CD4-positive, alpha-beta memory T cell (primary cell): ENCODE measurements around the gene FLYWCH1. TPM values are rescaled to one million over a fixed set of nuclear protein-coding genes. Genes with fewer than 3 reads are reported as not detected.
"Not testable (repeated sequence)": the region's sequence is repeated elsewhere in the genome, so short reads cannot be mapped to it uniquely, and the experiment has no call there.

Source experiments
- CTCF ChIA-PET: fragments of 350-600 bp; sonication (Branson Sonifier 250); formaldehyde crosslinking; loops from one replicate; lab custom pipeline; 2021; ENCODE audit warnings: inconsistent platforms; ENCODE audit not compliant: partially characterized antibody; lab: Charles Lee
- POLR2A ChIA-PET: fragments of 350-600 bp; sonication (Branson Sonifier 250); formaldehyde crosslinking; loops from one replicate; lab custom pipeline; 2021; ENCODE audit not compliant: partially characterized antibody; lab: Charles Lee
- DNase-seq, 5 donors: peaks; one replicate each; pipeline versions ENCODE4 v3.0.0 to v3.0.0-alpha.2; 2020 to 2022; ENCODE audit warnings: mixed read lengths in 1 of 5
- H3K27ac ChIP-seq: one replicate; pipeline ENCODE4 v1.7.0; 2013; ENCODE audit warnings: low read depth, low read length
- H3K27me3 ChIP-seq: 2 replicates; pipeline ENCODE4 v1.7.0; 2013; ENCODE audit warnings: mild to moderate bottlenecking, low read length, moderate library complexity; ENCODE audit not compliant: insufficient read depth
- H3K36me3 ChIP-seq: 2 replicates; pipeline ENCODE4 v1.7.0; 2013; ENCODE audit warnings: mild to moderate bottlenecking, low read length, moderate library complexity; ENCODE audit not compliant: insufficient read depth
- H3K4me1 ChIP-seq: 2 replicates; pipeline ENCODE4 v1.7.0; 2013; ENCODE audit warnings: mild to moderate bottlenecking, low read length, moderate library complexity; ENCODE audit not compliant: insufficient read depth
- H3K4me3 ChIP-seq, 2 donors: one replicate each; pipeline ENCODE4 v1.7.0; 2013; ENCODE audit warnings: low read length in 2 of 2, mild to moderate bottlenecking in 1 of 2
- H3K9me3 ChIP-seq, 2 donors: one replicate each; pipeline ENCODE4 v1.7.0; 2013; ENCODE audit warnings: low read length in 2 of 2, control low read depth in 1 of 2; ENCODE audit not compliant: control insufficient read depth in 1 of 2
- H3K27ac Mint-ChIP-seq, 7 donors: one replicate each; pipeline ENCODE4 v1.8.0; 2020 to 2021; ENCODE audit warnings: mixed read lengths in 7 of 7, mild to moderate bottlenecking in 6 of 7, inconsistent platforms in 3 of 7, moderate library complexity in 3 of 7
- H3K27me3 Mint-ChIP-seq, 2 donors: one replicate each; pipeline ENCODE4 v1.8.0; 2020 to 2021; ENCODE audit warnings: mixed read lengths in 2 of 2
- H3K36me3 Mint-ChIP-seq, 2 donors: one replicate each; pipeline ENCODE4 v1.8.0; 2020 to 2021; ENCODE audit warnings: mixed read lengths in 2 of 2, inconsistent platforms in 1 of 2, mild to moderate bottlenecking in 1 of 2
- H3K4me1 Mint-ChIP-seq, 4 donors: one replicate each; pipeline ENCODE4 v1.8.0; 2020 to 2021; ENCODE audit warnings: mixed read lengths in 4 of 4, mild to moderate bottlenecking in 1 of 4
- H3K4me3 Mint-ChIP-seq, 8 donors: one replicate each; pipeline ENCODE4 v1.8.0; 2020 to 2021; ENCODE audit warnings: mixed read lengths in 8 of 8, mild to moderate bottlenecking in 7 of 8, moderate library complexity in 6 of 8, inconsistent platforms in 3 of 8
- H3K9me3 Mint-ChIP-seq, 8 donors: one replicate each; pipeline ENCODE4 v1.8.0; 2020 to 2021; ENCODE audit warnings: mixed read lengths in 8 of 8, mild to moderate bottlenecking in 5 of 8, inconsistent platforms in 3 of 8, moderate library complexity in 1 of 8
- intact Hi-C: fragments of 100-400 bp; cut with micrococcal nuclease; formaldehyde crosslinking; loops from one replicate; pipeline ENCODE4 v1.15.1; 2023
- polyA plus RNA-seq, 2 donors: library from polyadenylated mRNA; unstranded; fragments of 300-500 nt; fragmentation: Illumina TruSeq; gene quantifications; one replicate each; pipeline ENCODE4 v1.2.3, GENCODE V29; 2021
- total RNA-seq, 2 experiments: library from RNA; stranded (reverse); gene quantifications; one replicate each; pipeline ENCODE4 v1.2.3, GENCODE V29; 2021

FLYWCH1 gene
- total and polyA plus RNA-seq, 4 experiments from 2014 or later: 7.1 to 123 (median 71.3) TPM

GRCh38 chr16:2930236-2930635 is 18.5 kb downstream of the FLYWCH1 start:
- no peaks in the 10 kb centered on the region for H3K9me3 ChIP-seq
- no peak for DNase-seq
- no peak overlapping the region for H3K4me3 ChIP-seq
- ChIA-PET CTCF (no interaction called here), POLR2A (no interaction called here)
- H3K27me3 ChIP-seq: no peaks in the 10 kb centered on the region
- H3K36me3 Mint-ChIP-seq: peaks cover 14 to 25% of the 10 kb centered on the region in 2 donors
- H3K4me3 Mint-ChIP-seq: no peak overlapping the region
- H3K4me1 ChIP-seq: peaks cover 12% of the 10 kb centered on the region
- H3K27ac Mint-ChIP-seq: no peak overlapping the region
- intact Hi-C loops: no loop called here
- H3K27ac ChIP-seq: no peak overlapping the region
- no peaks in the 10 kb centered on the region for H3K27me3 Mint-ChIP-seq
- peaks cover 6 to 21% (median 11%) of the 10 kb centered on the region in 4 donors for H3K4me1 Mint-ChIP-seq
- no peaks in the 10 kb centered on the region for H3K9me3 Mint-ChIP-seq
- H3K36me3 ChIP-seq: peaks cover 12% of the 10 kb centered on the region

- peaks cover 12% of the 10 kb centered on the region for H3K4me1 ChIP-seq
- Mint-ChIP-seq H3K4me1 (peaks cover 4 to 16% (median 9%) of the 10 kb centered on the region in 4 donors), H3K36me3 (peaks cover 17 to 29% of the 10 kb centered on the region in 2 donors)
- POLR2A ChIA-PET: interaction anchor here (0.7 to 1.0 kb wide), 2 partner anchors 20 to 34 kb away, joined by 3 read pairs; no protein-coding TSS in a partner anchor
- CTCF ChIA-PET: interaction anchor here (0.9 kb wide), 1 partner anchor 35 kb away, joined by 3 read pairs; no protein-coding TSS in a partner anchor
- H3K4me3 ChIP-seq, H3K4me3 Mint-ChIP-seq, H3K27ac ChIP-seq, H3K9me3 ChIP-seq, H3K27ac Mint-ChIP-seq, H3K27me3 ChIP-seq, intact Hi-C loops, DNase-seq, H3K9me3 Mint-ChIP-seq, H3K27me3 Mint-ChIP-seq: not testable (repeated sequence)
- H3K36me3 ChIP-seq: peaks cover 14% of the 10 kb centered on the region
These were observed 19.6 kb downstream of the FLYWCH1 start for GRCh38 chr16:2931231-2931914.

GRCh38 chr16:2933136-2933535 is 21.4 kb downstream of the FLYWCH1 start:
- Histone ChIP-seq H3K27me3 (no peaks in the 10 kb centered on the region), H3K9me3 (no peaks in the 10 kb centered on the region), H3K4me1 (no peaks in the 10 kb centered on the region), H3K27ac (no peak overlapping the region), H3K4me3 (no peak overlapping the region), H3K36me3 (peaks cover 27% of the 10 kb centered on the region)
- ChIA-PET POLR2A (no interaction called here), CTCF (no interaction called here)
- intact Hi-C loops: no loop called here
- peaks cover 0 to 2% (median 0%) of the 10 kb centered on the region in 8 donors for H3K9me3 Mint-ChIP-seq
- H3K27ac Mint-ChIP-seq: no peak overlapping the region
- H3K36me3 Mint-ChIP-seq: peaks cover 17 to 25% of the 10 kb centered on the region in 2 donors
- no peak for DNase-seq
- no peaks in the 10 kb centered on the region for H3K27me3 Mint-ChIP-seq
- H3K4me1 Mint-ChIP-seq: peaks cover 0 to 3% (median 0%) of the 10 kb centered on the region in 4 donors
- no peak overlapping the region for H3K4me3 Mint-ChIP-seq

- peaks cover 17 to 23% of the 10 kb centered on the region in 2 donors for H3K36me3 Mint-ChIP-seq
These were observed 22.0 kb downstream of the FLYWCH1 start for GRCh38 chr16:2933701-2934100.

GRCh38 chr16:2934450-2934849 is 22.7 kb downstream of the FLYWCH1 start:
- Mint-ChIP-seq H3K27ac (peak overlapping the region in 2 of 7 donors; percentile 22 to 53), H3K4me1 (no peaks in the 10 kb centered on the region), H3K36me3 (peaks cover 18 to 24% of the 10 kb centered on the region in 2 donors), H3K4me3 (no peak overlapping the region), H3K27me3 (no peaks in the 10 kb centered on the region), H3K9me3 (peaks cover 0 to 2% (median 0%) of the 10 kb centered on the region in 8 donors)
- H3K27me3 ChIP-seq: no peaks in the 10 kb centered on the region
- POLR2A ChIA-PET: no interaction called here
- no peak for DNase-seq
- intact Hi-C loops: no loop called here
- H3K36me3 ChIP-seq: peaks cover 34% of the 10 kb centered on the region
- H3K4me1 ChIP-seq: no peaks in the 10 kb centered on the region
- no peaks in the 10 kb centered on the region for H3K9me3 ChIP-seq
- no peak overlapping the region for H3K4me3 ChIP-seq
- CTCF ChIA-PET: no interaction called here
- H3K27ac ChIP-seq: no peak overlapping the region

More at GRCh38 chr16:2933701-2934100, 22.0 kb downstream of the FLYWCH1 start:
- Mint-ChIP-seq H3K27ac (peak overlapping the region in 1 of 7 donors; percentile 23), H3K4me1 (no peaks in the 10 kb centered on the region), H3K27me3 (no peaks in the 10 kb centered on the region), H3K9me3 (peaks cover 0 to 2% (median 0%) of the 10 kb centered on the region in 8 donors), H3K4me3 (no peak overlapping the region)
- H3K36me3 ChIP-seq: peaks cover 29% of the 10 kb centered on the region
- no peaks in the 10 kb centered on the region for H3K27me3 ChIP-seq
- no peaks in the 10 kb centered on the region for H3K9me3 ChIP-seq
- ChIA-PET CTCF (no interaction called here), POLR2A (no interaction called here)
- H3K4me1 ChIP-seq: no peaks in the 10 kb centered on the region
- no peak overlapping the region for H3K4me3 ChIP-seq
- no peak for DNase-seq
- H3K27ac ChIP-seq: no peak overlapping the region
- intact Hi-C loops: no loop called here

GRCh38 chr16:2936436-2937011 is 24.8 kb downstream of the FLYWCH1 start:
- Histone ChIP-seq H3K4me1 (no peaks in the 10 kb centered on the region), H3K4me3 (no peak overlapping the region), H3K27ac (no peak overlapping the region), H3K9me3 (no peaks in the 10 kb centered on the region), H3K27me3 (no peaks in the 10 kb centered on the region), H3K36me3 (peaks cover 38% of the 10 kb centered on the region)
- Mint-ChIP-seq H3K4me1 (no peaks in the 10 kb centered on the region), H3K36me3 (peaks cover 27 to 38% of the 10 kb centered on the region in 2 donors), H3K4me3 (no peak overlapping the region), H3K9me3 (peaks cover 0 to 2% (median 0%) of the 10 kb centered on the region in 8 donors), H3K27ac (no peak overlapping the region), H3K27me3 (no peaks in the 10 kb centered on the region)
- no peak for DNase-seq
- CTCF ChIA-PET: interaction anchor here (0.6 to 0.7 kb wide), 2 partner anchors 9 to 61 kb away, joined by 3 read pairs; no protein-coding TSS in a partner anchor
- intact Hi-C loops: no loop called here
- POLR2A ChIA-PET: no interaction called here

GRCh38 chr16:2937170-2937569 is 25.4 kb downstream of the FLYWCH1 start:
- intact Hi-C loops: no loop called here
- no peaks in the 10 kb centered on the region for H3K4me1 ChIP-seq
- no peaks in the 10 kb centered on the region for H3K27me3 Mint-ChIP-seq
- ChIA-PET CTCF (interaction anchor here (0.6 kb wide), 2 partner anchors 11 to 16 kb away, joined by 3 to 4 read pairs; no protein-coding TSS in a partner anchor), POLR2A (no interaction called here)
- no peaks in the 10 kb centered on the region for H3K9me3 ChIP-seq
- H3K4me3 ChIP-seq: no peak overlapping the region
- peaks cover 38% of the 10 kb centered on the region for H3K36me3 ChIP-seq
- H3K27me3 ChIP-seq: no peaks in the 10 kb centered on the region
- DNase-seq: no peak
- H3K27ac Mint-ChIP-seq: no peak overlapping the region
- H3K36me3 Mint-ChIP-seq: peaks cover 27 to 37% of the 10 kb centered on the region in 2 donors
- peaks cover 0 to 2% (median 0%) of the 10 kb centered on the region in 8 donors for H3K9me3 Mint-ChIP-seq
- no peak overlapping the region for H3K27ac ChIP-seq
- H3K4me3 Mint-ChIP-seq: no peak overlapping the region
- no peaks in the 10 kb centered on the region for H3K4me1 Mint-ChIP-seq
